IMR-90 (cell line): Measurements from ENCODE around the gene EHBP1. TPM values are rescaled to one million over a fixed set of nuclear protein-coding genes. Genes with fewer than 3 reads are reported as not detected.

Experiments
- ATAC-seq: fragments of 200-7000 bp; cut with Tn5 transposase; 2 replicates; pipeline ENCODE4 v1.9.1; 2020; ENCODE audit warnings: low read depth, mild to moderate bottlenecking, moderate library complexity
- BruUV-seq: library from RNA; stranded (reverse); fragments of 400-500 nt; replicated peaks from 2 replicates; lab custom pipeline; 2021; lab: Mats Ljungman, UMichigan
- CTCF ChIA-PET: fragments of 300-600 bp; formaldehyde crosslinking; extraction: SDS; loops from one replicate; lab custom pipeline; 2021; ENCODE audit warnings: antibody characterized with exemption; lab: Yijun Ruan, JAX
- POLR2A ChIA-PET: fragments of 300-600 bp; sonication (Branson Sonifier 250); formaldehyde crosslinking; loops from one replicate; lab custom pipeline; 2022; ENCODE audit warnings: antibody characterized with exemption; ENCODE audit not compliant: unreplicated experiment; lab: Charles Lee
- DNase-seq: peaks from one replicate; pipeline ENCODE4 v3.0.0; 2013
- H2AFZ ChIP-seq: replicated peaks from 2 replicates; pipeline ENCODE3; 2013; ENCODE audit warnings: low read length, mild to moderate bottlenecking; ENCODE audit not compliant: poor library complexity
- H2AK5ac ChIP-seq: 2 replicates; pipeline ENCODE4 v1.6.1; 2013; ENCODE audit warnings: low read depth, low read length, inconsistent platforms
- H2AK9ac ChIP-seq: replicated peaks from 2 replicates; pipeline ENCODE3; 2013; ENCODE audit warnings: mild to moderate bottlenecking, low read depth, low read length, moderate library complexity; ENCODE audit not compliant: poor library complexity
- H2BK120ac ChIP-seq: 2 replicates; pipeline ENCODE4 v1.6.1; 2013; ENCODE audit warnings: low read depth, low read length, inconsistent platforms
- H2BK15ac ChIP-seq: 3 replicates; pipeline ENCODE4 v1.6.1; 2013; ENCODE audit warnings: low read depth, low read length, inconsistent platforms
- H2BK20ac ChIP-seq: 2 replicates; pipeline ENCODE4 v1.6.1; 2013; ENCODE audit warnings: low read depth, mild to moderate bottlenecking, inconsistent platforms, low read length, moderate library complexity
- H2BK5ac ChIP-seq: 2 replicates; pipeline ENCODE4 v1.6.1; 2013; ENCODE audit warnings: mild to moderate bottlenecking, low read depth, low read length, inconsistent platforms; ENCODE audit not compliant: poor library complexity, severe bottlenecking
- H3K14ac ChIP-seq: replicated peaks from 2 replicates; pipeline ENCODE4 v1.6.1; 2013; ENCODE audit warnings: low read depth, low read length, inconsistent platforms
- H3K18ac ChIP-seq: 2 replicates; pipeline ENCODE4 v1.6.1; 2013; ENCODE audit warnings: low read depth, low read length, control low read depth
- H3K23ac ChIP-seq: 2 replicates; pipeline ENCODE4 v1.6.1; 2013; ENCODE audit warnings: low read depth, low read length, inconsistent platforms
- H3K27ac ChIP-seq: 2 replicates; pipeline ENCODE4 v1.5.1; 2013; ENCODE audit warnings: mild to moderate bottlenecking, control low read depth, low read length; ENCODE audit not compliant: insufficient read depth
- H3K27me3 ChIP-seq: 2 replicates; pipeline ENCODE4 v1.6.1; 2013; ENCODE audit warnings: low read length; ENCODE audit not compliant: control insufficient read depth, insufficient read depth
- H3K36me3 ChIP-seq: 2 replicates; pipeline ENCODE4 v1.6.1; 2013; ENCODE audit warnings: low read length, mixed read lengths; ENCODE audit not compliant: control insufficient read depth, insufficient read depth
- H3K4ac ChIP-seq: 2 replicates; pipeline ENCODE4 v1.6.1; 2013; ENCODE audit warnings: low read depth, low read length, inconsistent platforms
- H3K4me1 ChIP-seq: 2 replicates; pipeline ENCODE4 v1.6.1; 2013; ENCODE audit warnings: low read length, mixed read lengths; ENCODE audit not compliant: control insufficient read depth, insufficient read depth
- H3K4me2 ChIP-seq: 2 replicates; pipeline ENCODE4 v1.6.1; 2013; ENCODE audit warnings: low read depth, mild to moderate bottlenecking, control low read depth, low read length, moderate library complexity
- H3K4me3 ChIP-seq: 2 replicates; pipeline ENCODE4 v1.5.1; 2013; ENCODE audit warnings: low read depth, mild to moderate bottlenecking, control low read depth, low read length, moderate library complexity; ENCODE audit not compliant: insufficient read depth
- H3K56ac ChIP-seq: 2 replicates; pipeline ENCODE4 v1.6.1; 2013; ENCODE audit warnings: low read length, inconsistent platforms; ENCODE audit not compliant: insufficient read depth; ENCODE audit errors: extremely low read depth
- H3K79me1 ChIP-seq, 2 experiments: 2 replicates each; pipeline ENCODE4 v1.6.1; 2013; ENCODE audit warnings: low read length in 2 of 2, inconsistent platforms in 1 of 2, low read depth in 1 of 2
- H3K9ac ChIP-seq: 2 replicates; pipeline ENCODE4 v1.6.1; 2013; ENCODE audit warnings: low read depth, low read length, control low read depth
- H3K9me1 ChIP-seq: 2 replicates; pipeline ENCODE4 v1.6.1; 2013; ENCODE audit warnings: low read length, inconsistent platforms; ENCODE audit not compliant: insufficient read depth
- H3K9me3 ChIP-seq: 2 replicates; pipeline ENCODE4 v1.6.1; 2013; ENCODE audit warnings: low read length; ENCODE audit not compliant: control insufficient read depth, insufficient read depth
- H4K20me1 ChIP-seq: 2 replicates; pipeline ENCODE4 v1.6.1; 2013; ENCODE audit warnings: low read length, inconsistent platforms; ENCODE audit not compliant: insufficient read depth
- H4K5ac ChIP-seq: 2 replicates; pipeline ENCODE4 v1.6.1; 2013; ENCODE audit warnings: mild to moderate bottlenecking, low read depth, low read length, control low read depth
- H4K8ac ChIP-seq, 2 experiments: 2 replicates each; pipeline ENCODE4 v1.6.1; 2013; ENCODE audit warnings: low read depth in 2 of 2, low read length in 2 of 2, control low read depth in 1 of 2, inconsistent platforms in 1 of 2
- H4K91ac ChIP-seq: 2 replicates; pipeline ENCODE4 v1.6.1; 2013; ENCODE audit warnings: low read depth, low read length, inconsistent platforms; ENCODE audit not compliant: insufficient read depth
- BHLHE40 ChIP-seq: fragments of 150-350 bp; IDR thresholded peaks from 2 replicates; pipeline ENCODE4 v1.6.1; 2016; ENCODE audit warnings: mild to moderate bottlenecking, low read depth, low read length
- CEBPB ChIP-seq: IDR thresholded peaks from 2 replicates; pipeline ENCODE4 v1.6.1; 2012; ENCODE audit warnings: low read depth, low read length, improper control_type of control experiment
- CHD1 ChIP-seq: IDR thresholded peaks from 2 replicates; pipeline ENCODE4 v1.6.1; 2012; ENCODE audit warnings: low read depth, low read length, improper control_type of control experiment
- CTCF ChIP-seq: conservative IDR thresholded peaks from 2 replicates; pipeline ENCODE4 v1.5.1; 2012; ENCODE audit warnings: mild to moderate bottlenecking, low read depth, low read length, improper control_type of control experiment
- FOS ChIP-seq: fragments of 150-350 bp; IDR thresholded peaks from 2 replicates; pipeline ENCODE4 v1.6.1; 2016; ENCODE audit warnings: low read depth, low read length
- MXI1 ChIP-seq: IDR thresholded peaks from 2 replicates; pipeline ENCODE4 v1.6.1; 2012; ENCODE audit warnings: low read depth, mild to moderate bottlenecking, low read length, moderate library complexity, borderline replicate concordance
- NFE2L2 ChIP-seq: fragments of 150-350 bp; IDR thresholded peaks from 2 replicates; pipeline ENCODE4 v1.6.1; 2016; ENCODE audit warnings: low read depth, mild to moderate bottlenecking, low read length
- POLR2A ChIP-seq: IDR thresholded peaks from 2 replicates; pipeline ENCODE4 v1.6.1; 2012; ENCODE audit warnings: mild to moderate bottlenecking, low read depth, low read length
- RAD21 ChIP-seq: IDR thresholded peaks from 2 replicates; pipeline ENCODE4 v1.6.1; 2012; ENCODE audit warnings: low read length, improper control_type of control experiment
- RCOR1 ChIP-seq: IDR thresholded peaks from 2 replicates; pipeline ENCODE4 v1.6.1; 2012; ENCODE audit warnings: mild to moderate bottlenecking, low read length, improper control_type of control experiment; ENCODE audit not compliant: insufficient replicate concordance
- RFX5 ChIP-seq: IDR thresholded peaks from 2 replicates; pipeline ENCODE4 v1.8.0; 2012; ENCODE audit warnings: low read depth, mild to moderate bottlenecking, low read length, moderate library complexity
- dilution Hi-C: fragments of 300-500 bp; cut with HindIII; formaldehyde crosslinking; loops from one replicate; pipeline ENCODE4 v1.14.3; 2018; ENCODE audit warnings: low sequenced_read_pairs; ENCODE audit not compliant: unreplicated experiment
- in situ Hi-C: fragments of 300-500 bp; cut with MboI; formaldehyde crosslinking; loops from 3 replicates; pipeline ENCODE4 v1.14.3; 2019; ENCODE audit warnings: low sequenced_read_pairs, inconsistent platforms, mixed read lengths
- intact Hi-C: fragments of 100-400 bp; cut with micrococcal nuclease; formaldehyde crosslinking; loops from 2 replicates; pipeline ENCODE4 v1.10.0; 2022
- polyA plus RNA-seq, 3 experiments: library from polyadenylated mRNA; depleted of rRNA; stranded (reverse); fragments of >200 nt; gene quantifications; 2 replicates each; pipeline ENCODE4 v1.2.3, GENCODE V29; 2012; ENCODE audit warnings: low replicate concordance in 1 of 3
- total RNA-seq: library from RNA; depleted of rRNA; stranded (reverse); fragments of >200 nt; gene quantifications from 2 replicates; pipeline ENCODE4 v1.2.3, GENCODE V29; 2012
- TF ChIP-seq, protein P1 (sequence below): fragments of 150-350 bp; IDR thresholded peaks from 2 replicates; pipeline ENCODE4 v1.6.1; 2016; ENCODE audit warnings: low read depth, mild to moderate bottlenecking, low read length, moderate library complexity, borderline replicate concordance

EHBP1 gene
- total and polyA plus RNA-seq, 2 of the 4 experiments (the other 2 are of a cell fraction): 28.3 to 44.4 TPM

DNA sequence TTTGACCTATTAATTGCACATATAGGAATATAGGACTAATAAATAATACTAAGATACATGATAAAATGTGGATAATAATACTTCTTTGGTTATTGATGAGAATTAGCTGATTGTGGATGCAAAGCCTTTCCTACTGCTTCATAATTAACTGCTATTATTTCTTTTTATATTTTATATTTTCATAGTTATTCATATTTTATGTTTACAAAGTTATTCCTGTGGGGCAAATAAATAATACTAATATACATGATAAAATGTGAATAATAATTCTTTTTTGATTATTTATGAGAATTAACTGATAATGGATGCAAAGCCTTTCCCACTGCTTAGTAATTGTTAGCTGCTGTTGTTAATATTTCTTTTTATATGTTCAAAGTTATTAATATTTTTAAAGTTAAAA, 146.7 kb downstream of the EHBP1 start:
- Histone ChIP-seq H3K9ac (no peak overlapping the region), H2AK9ac (no peak overlapping the region), H3K9me1 (peaks cover 6% of the 10 kb centered on the region; the same call in 1 of the 2 replicates), H2AK5ac (no peak overlapping the region), H3K9me3 (peaks cover 3% of the 10 kb centered on the region; the same call in 1 of the 2 replicates), H3K27me3 (no peaks in the 10 kb centered on the region), H2BK20ac (no peak overlapping the region), H3K56ac (no peak overlapping the region), H2BK120ac (no peak overlapping the region), H4K20me1 (no peaks in the 10 kb centered on the region), H4K8ac (no peak overlapping the region), H2BK15ac (no peak overlapping the region), H3K4ac (no peak overlapping the region), H3K18ac (no peak overlapping the region), H3K4me3 (no peak overlapping the region), H4K5ac (no peak overlapping the region), H3K23ac (no peak overlapping the region), H3K79me1 (no peaks in the 10 kb centered on the region), H2BK5ac (no peak overlapping the region), H3K27ac (no peak overlapping the region), H3K4me2 (no peak overlapping the region), H2AFZ (no peak overlapping the region), H3K4me1 (no peaks in the 10 kb centered on the region), H4K91ac (no peak overlapping the region), H3K36me3 (peaks cover 14% of the 10 kb centered on the region), H3K14ac (no peak overlapping the region)
- ATAC-seq (no peak), DNase-seq (no peak)
- ChIA-PET POLR2A (no interaction called here), CTCF (no interaction called here)
- in situ Hi-C loops (no loop called here), dilution Hi-C loops (no loop called here), intact Hi-C loops (no loop called here)
- TF ChIP-seq CEBPB: no peak
- no peak for TF ChIP-seq CTCF
- no peak for TF ChIP-seq NFE2L2
- no peak for TF ChIP-seq RFX5
- no peak for TF ChIP-seq RCOR1
- no peak for TF ChIP-seq CHD1
- no peak for TF ChIP-seq RAD21
- TF ChIP-seq BHLHE40: no peak
- TF ChIP-seq, protein P1, sequence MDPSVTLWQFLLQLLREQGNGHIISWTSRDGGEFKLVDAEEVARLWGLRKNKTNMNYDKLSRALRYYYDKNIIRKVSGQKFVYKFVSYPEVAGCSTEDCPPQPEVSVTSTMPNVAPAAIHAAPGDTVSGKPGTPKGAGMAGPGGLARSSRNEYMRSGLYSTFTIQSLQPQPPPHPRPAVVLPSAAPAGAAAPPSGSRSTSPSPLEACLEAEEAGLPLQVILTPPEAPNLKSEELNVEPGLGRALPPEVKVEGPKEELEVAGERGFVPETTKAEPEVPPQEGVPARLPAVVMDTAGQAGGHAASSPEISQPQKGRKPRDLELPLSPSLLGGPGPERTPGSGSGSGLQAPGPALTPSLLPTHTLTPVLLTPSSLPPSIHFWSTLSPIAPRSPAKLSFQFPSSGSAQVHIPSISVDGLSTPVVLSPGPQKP: no peak
- TF ChIP-seq FOS: no peak
- TF ChIP-seq POLR2A: no peak
- no peak for TF ChIP-seq MXI1
- no TSS peak for BruUV-seq
